ENCODE data around the gene CYP11A1. TPM values are rescaled to one million over a fixed set of nuclear protein-coding genes. Genes with fewer than 3 reads are reported as not detected.
A peak's percentile ranks its signal among the peaks of the same experiment; 100 is the strongest.

CYP11A1 gene
- polyA plus RNA-seq, 1 donor from 2014 or later = not detected

- Mint-ChIP-seq H3K27ac (no peak overlapping the region), H3K27me3 (no peaks in the 10 kb centered on the region), H3K36me3 (no peaks in the 10 kb centered on the region)
These were observed 39.0 kb downstream of the CYP11A1 start for GRCh38 chr15:74328331-74329056.

GRCh38 chr15:74327756-74328155, 39.7 kb downstream of the CYP11A1 start:
- Mint-ChIP-seq H3K27ac (no peak overlapping the region), H3K9me3 (no peaks in the 10 kb centered on the region), H3K36me3 (no peaks in the 10 kb centered on the region), H3K27me3 (no peaks in the 10 kb centered on the region), H3K4me1 (peaks cover 0 to 9% (median 5%) of the 10 kb centered on the region in 3 donors), H3K4me3 (no peak overlapping the region)

More at GRCh38 chr15:74328331-74329056, 39.0 kb downstream of the CYP11A1 start:
- H3K9me3 Mint-ChIP-seq = no peaks in the 10 kb centered on the region
- no peak overlapping the region for H3K4me3 Mint-ChIP-seq
- peaks cover 0 to 9% (median 5%) of the 10 kb centered on the region in 3 donors for H3K4me1 Mint-ChIP-seq

GRCh38 chr15:74326746-74327145, 40.7 kb downstream of the CYP11A1 start:
- Mint-ChIP-seq H3K27ac (no peak overlapping the region), H3K9me3 (no peaks in the 10 kb centered on the region), H3K4me3 (no peak overlapping the region), H3K36me3 (no peaks in the 10 kb centered on the region), H3K27me3 (no peaks in the 10 kb centered on the region), H3K4me1 (peaks cover 0 to 9% (median 5%) of the 10 kb centered on the region in 3 donors)

GRCh38 chr15:74324714-74325113, 42.7 kb downstream of the CYP11A1 start:
- Mint-ChIP-seq H3K4me3 (no peak overlapping the region), H3K27ac (peak overlapping the region in 1 of 3 donors; percentile 31), H3K4me1 (peaks cover 0 to 9% (median 7%) of the 10 kb centered on the region in 3 donors), H3K27me3 (no peaks in the 10 kb centered on the region), H3K36me3 (no peaks in the 10 kb centered on the region), H3K9me3 (no peaks in the 10 kb centered on the region)

GRCh38 chr15:74322558-74323180, 44.8 kb downstream of the CYP11A1 start:
- Mint-ChIP-seq H3K27me3 (no peaks in the 10 kb centered on the region), H3K27ac (no peak overlapping the region), H3K4me3 (no peak overlapping the region), H3K36me3 (no peaks in the 10 kb centered on the region), H3K4me1 (peaks cover 2 to 13% (median 4%) of the 10 kb centered on the region in 3 donors), H3K9me3 (no peaks in the 10 kb centered on the region)

- no peak overlapping the region for H3K27ac Mint-ChIP-seq
- peaks cover 4 to 19% (median 15%) of the 10 kb centered on the region in 3 donors for H3K4me1 Mint-ChIP-seq
- H3K36me3 Mint-ChIP-seq = no peaks in the 10 kb centered on the region
- no peak overlapping the region for H3K4me3 Mint-ChIP-seq
- no peaks in the 10 kb centered on the region for H3K27me3 Mint-ChIP-seq
- no peaks in the 10 kb centered on the region for H3K9me3 Mint-ChIP-seq
These were observed 46.8 kb downstream of the CYP11A1 start for GRCh38 chr15:74320352-74321247.

GRCh38 chr15:74319596-74320351, 47.7 kb downstream of the CYP11A1 start:
- no peak overlapping the region for H3K4me3 Mint-ChIP-seq
- H3K36me3 Mint-ChIP-seq = no peaks in the 10 kb centered on the region
- H3K9me3 Mint-ChIP-seq = no peaks in the 10 kb centered on the region
- no peak overlapping the region for H3K27ac Mint-ChIP-seq
- no peaks in the 10 kb centered on the region for H3K27me3 Mint-ChIP-seq
- peaks cover 4 to 22% (median 21%) of the 10 kb centered on the region in 3 donors for H3K4me1 Mint-ChIP-seq

GRCh38 chr15:74319138-74319460, 48.3 kb downstream of the CYP11A1 start:
- Mint-ChIP-seq H3K36me3 (no peaks in the 10 kb centered on the region), H3K27ac (peak overlapping the region in 1 of 3 donors; percentile 29), H3K4me1 (peaks cover 4 to 22% (median 21%) of the 10 kb centered on the region in 3 donors), H3K9me3 (no peaks in the 10 kb centered on the region), H3K4me3 (peak overlapping the region in 1 of 4 donors; percentile 28), H3K27me3 (no peaks in the 10 kb centered on the region)

- Mint-ChIP-seq H3K4me3 (no peak overlapping the region), H3K27me3 (no peaks in the 10 kb centered on the region), H3K36me3 (peaks cover 2% of the 10 kb centered on the region), H3K27ac (peak overlapping the region in 1 of 3 donors; percentile 29), H3K9me3 (no peaks in the 10 kb centered on the region), H3K4me1 (peaks cover 4 to 22% (median 21%) of the 10 kb centered on the region in 3 donors)
These were observed 48.9 kb downstream of the CYP11A1 start for GRCh38 chr15:74318376-74319137.

GRCh38 chr15:74317820-74318375, 49.5 kb downstream of the CYP11A1 start:
- Mint-ChIP-seq H3K27ac (peak overlapping the region in 2 of 3 donors; percentile 31 to 57), H3K9me3 (no peaks in the 10 kb centered on the region)

GRCh38 chr15:74316141-74316540, 51.3 kb downstream of the CYP11A1 start:
- no peaks in the 10 kb centered on the region for H3K27me3 Mint-ChIP-seq
- H3K4me3 Mint-ChIP-seq = peak overlapping the region in 2 of 4 donors; percentile 8 to 29
- H3K4me1 Mint-ChIP-seq = peaks cover 4 to 22% (median 21%) of the 10 kb centered on the region in 3 donors
- H3K36me3 Mint-ChIP-seq = peaks cover 2% of the 10 kb centered on the region
- H3K27ac Mint-ChIP-seq = no peak overlapping the region
- H3K9me3 Mint-ChIP-seq = no peaks in the 10 kb centered on the region

More at GRCh38 chr15:74317820-74318375, 49.5 kb downstream of the CYP11A1 start:
- no peak overlapping the region for H3K4me3 Mint-ChIP-seq
- peaks cover 2% of the 10 kb centered on the region for H3K36me3 Mint-ChIP-seq
- peaks cover 4 to 22% (median 21%) of the 10 kb centered on the region in 3 donors for H3K4me1 Mint-ChIP-seq
- H3K27me3 Mint-ChIP-seq = no peaks in the 10 kb centered on the region

GRCh38 chr15:74315626-74316025, 51.8 kb downstream of the CYP11A1 start:
- peaks cover 4 to 22% (median 21%) of the 10 kb centered on the region in 3 donors for H3K4me1 Mint-ChIP-seq
- peak overlapping the region in 2 of 4 donors; percentile 75 to 90 for H3K4me3 Mint-ChIP-seq
- peaks cover 2% of the 10 kb centered on the region for H3K36me3 Mint-ChIP-seq
- H3K27ac Mint-ChIP-seq = peak overlapping the region in 1 of 3 donors; percentile 8
- H3K9me3 Mint-ChIP-seq = no peaks in the 10 kb centered on the region
- no peaks in the 10 kb centered on the region for H3K27me3 Mint-ChIP-seq

- Mint-ChIP-seq H3K4me1 (peaks cover 4 to 21% (median 20%) of the 10 kb centered on the region in 3 donors), H3K27ac (no peak overlapping the region), H3K9me3 (no peaks in the 10 kb centered on the region), H3K27me3 (no peaks in the 10 kb centered on the region), H3K4me3 (no peak overlapping the region), H3K36me3 (peaks cover 2% of the 10 kb centered on the region)
These were observed 52.5 kb downstream of the CYP11A1 start for GRCh38 chr15:74314795-74315438.

Data from IgD-negative memory B cell (primary cell).